HG03175 (cell line): ENCODE measurements around the gene CD46.
"Not testable (repeated sequence)": the region's sequence is repeated elsewhere in the genome, so short reads cannot be mapped to it uniquely, and the experiment has no call there.

Experiments
- ATAC-seq: cut with Tn5 transposase; IDR thresholded peaks from one replicate; pipeline ENCODE4 v1.9.1; 2021; ENCODE audit warnings: mild to moderate bottlenecking, moderate library complexity; ENCODE audit not compliant: unreplicated experiment

The CD46 gene

GRCh38 chr1:207751790-207752455, at the start of gene CD46:
TSS of gene CD46 (plus strand) at chr1:207752054. CDS start at chr1:207752213, 159 bp downstream.
- ATAC-seq: peak; percentile 97

DNA sequence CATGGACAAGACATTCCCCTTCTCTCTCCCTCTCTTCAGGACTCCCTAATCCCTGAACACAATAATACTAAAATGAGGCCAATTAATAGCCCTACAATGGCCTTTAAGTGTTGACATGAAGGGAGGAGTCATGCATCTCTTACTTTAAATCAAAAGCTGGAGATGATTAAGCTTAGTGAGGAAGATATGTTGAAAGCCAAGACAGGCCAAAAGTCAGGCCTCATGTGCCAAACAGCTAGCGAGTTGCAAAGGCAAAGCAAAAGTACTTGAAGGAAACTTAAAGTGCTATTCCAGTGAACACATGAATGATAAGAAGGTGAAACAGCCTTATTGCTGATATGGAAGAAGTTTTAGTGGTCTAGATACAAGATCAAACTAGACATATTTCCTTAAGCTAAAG, 49.5 kb upstream of the CD46 start:
- no peak for ATAC-seq

DNA sequence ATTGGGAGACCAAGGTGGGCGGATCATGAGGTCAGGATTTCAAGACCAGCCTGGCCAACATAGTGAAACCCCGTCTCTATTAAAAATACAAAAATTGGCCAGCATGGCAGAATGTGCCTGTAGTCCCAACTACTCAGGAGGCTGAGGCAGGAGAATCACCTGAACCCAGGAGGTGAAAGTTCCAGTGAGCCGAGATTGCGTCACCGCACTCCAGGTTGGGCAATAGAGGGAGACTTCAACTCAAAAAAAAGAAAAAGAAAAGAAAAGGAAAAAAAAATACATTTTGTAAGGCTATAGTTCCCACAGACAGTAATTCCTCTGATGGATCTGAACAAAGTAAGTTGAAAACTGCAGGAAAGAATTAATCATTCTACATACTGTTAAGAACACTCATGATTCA, 48.1 kb upstream of the CD46 start:
- no peak for ATAC-seq

DNA sequence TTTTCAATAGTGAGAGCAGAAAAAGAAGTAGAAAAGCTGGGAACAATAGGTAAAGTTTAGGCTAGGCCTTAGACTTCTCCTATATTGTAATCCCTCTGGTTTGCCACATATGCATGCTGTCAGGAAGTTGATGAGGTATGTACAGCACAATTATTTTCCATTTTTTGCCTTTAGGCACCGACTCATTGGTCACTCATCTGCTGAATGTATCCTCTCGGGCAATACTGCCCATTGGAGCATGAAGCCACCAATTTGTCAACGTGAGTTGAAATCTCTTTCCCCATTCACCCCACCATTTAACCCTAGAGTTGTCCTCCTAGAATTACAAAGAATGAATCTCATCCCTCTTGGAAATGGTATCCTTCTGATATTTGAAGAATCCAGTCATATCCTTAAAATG, 43.9 kb upstream of the CD46 start:
- not testable (repeated sequence) for ATAC-seq

DNA sequence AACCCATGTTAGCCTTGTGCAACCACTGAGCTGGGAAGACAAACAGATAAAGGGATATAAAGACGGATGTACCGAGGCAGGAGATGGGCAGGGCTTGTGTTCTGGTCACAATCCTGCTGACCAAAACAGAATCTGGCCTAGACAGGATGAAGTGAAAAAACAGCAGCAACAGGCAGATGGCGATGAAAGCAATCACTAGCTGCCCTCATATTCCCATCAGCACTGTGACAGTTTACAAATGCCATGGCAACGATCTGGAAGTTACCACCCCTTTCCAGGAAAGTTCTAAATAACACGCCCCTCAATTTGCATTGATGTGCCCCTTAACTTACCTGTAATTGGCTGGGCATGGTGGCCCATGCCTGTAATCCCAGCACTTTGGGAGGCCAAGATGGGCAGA, 40.6 kb upstream of the CD46 start:
- ATAC-seq: no peak

DNA sequence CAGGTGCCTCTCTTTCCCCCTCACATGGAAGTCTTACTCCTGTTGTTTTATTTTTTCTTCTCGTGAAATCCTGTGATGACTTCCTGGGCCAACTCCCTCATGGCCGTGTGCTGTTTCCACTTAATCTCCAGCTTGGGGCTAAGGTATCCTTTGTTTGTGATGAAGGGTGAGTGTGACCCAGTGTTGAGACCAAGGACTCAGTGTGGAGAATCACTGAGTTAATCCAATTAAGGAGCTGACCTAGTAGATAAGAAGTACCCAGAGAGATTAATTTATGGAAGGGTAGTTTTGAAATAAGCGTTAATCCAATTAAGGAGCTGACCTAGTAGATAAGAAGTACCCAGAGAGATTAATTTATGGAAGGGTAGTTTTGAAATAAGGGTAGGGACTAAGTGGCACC, 39.2 kb upstream of the CD46 start:
- ATAC-seq: not testable (repeated sequence)

GRCh38 chr1:207713529-207713928, 38.3 kb upstream of the CD46 start:
- ATAC-seq: no peak

GRCh38 chr1:207719234-207719633, 32.6 kb upstream of the CD46 start:
- ATAC-seq: no peak

DNA sequence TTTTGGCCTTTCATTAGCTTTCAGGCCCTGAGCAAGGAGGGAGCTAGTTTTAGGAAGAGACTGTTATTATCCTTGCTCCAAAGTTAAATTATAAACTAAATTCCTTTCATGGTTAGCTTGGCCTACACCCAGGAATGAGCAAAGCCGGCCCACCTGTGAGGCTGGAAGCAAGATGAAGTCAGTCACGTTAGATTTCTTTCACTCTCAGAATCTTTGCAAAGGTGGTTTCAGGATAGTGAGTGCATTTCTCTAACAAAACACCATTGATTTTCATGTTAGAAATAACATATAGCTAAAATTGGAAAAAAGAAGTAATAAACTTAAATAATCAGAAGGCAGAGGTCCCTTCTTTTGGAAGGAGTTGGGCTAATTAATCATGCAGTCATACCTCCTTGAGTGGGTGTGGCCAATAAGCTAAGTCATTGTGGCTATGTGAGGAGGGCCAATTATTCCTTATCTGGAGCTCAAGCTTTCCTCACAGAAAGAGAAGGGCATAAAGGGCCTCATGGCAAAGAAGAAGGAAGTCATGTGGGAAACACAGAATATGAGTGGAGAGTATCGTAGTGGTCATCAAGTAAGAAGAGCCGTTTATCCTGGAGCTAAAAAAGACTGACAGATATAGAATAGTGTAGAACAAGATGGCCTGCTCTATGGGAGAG, 23.5 kb upstream of the CD46 start:
- not testable (repeated sequence) for ATAC-seq

GRCh38 chr1:207737503-207738157, 14.2 kb upstream of the CD46 start:
- not testable (repeated sequence) for ATAC-seq

GRCh38 chr1:207738158-207738659, 13.6 kb upstream of the CD46 start:
- ATAC-seq: not testable (repeated sequence)

- ATAC-seq: no peak
Measured at GRCh38 chr1:207740207-207740606, 11.6 kb upstream of the CD46 start.

GRCh38 chr1:207742850-207743555, 8.9 kb upstream of the CD46 start:
- no peak for ATAC-seq

- no peak for ATAC-seq
Measured at GRCh38 chr1:207744000-207744534, 7.8 kb upstream of the CD46 start.

GRCh38 chr1:207745285-207745684, 6.6 kb upstream of the CD46 start:
- no peak for ATAC-seq

DNA sequence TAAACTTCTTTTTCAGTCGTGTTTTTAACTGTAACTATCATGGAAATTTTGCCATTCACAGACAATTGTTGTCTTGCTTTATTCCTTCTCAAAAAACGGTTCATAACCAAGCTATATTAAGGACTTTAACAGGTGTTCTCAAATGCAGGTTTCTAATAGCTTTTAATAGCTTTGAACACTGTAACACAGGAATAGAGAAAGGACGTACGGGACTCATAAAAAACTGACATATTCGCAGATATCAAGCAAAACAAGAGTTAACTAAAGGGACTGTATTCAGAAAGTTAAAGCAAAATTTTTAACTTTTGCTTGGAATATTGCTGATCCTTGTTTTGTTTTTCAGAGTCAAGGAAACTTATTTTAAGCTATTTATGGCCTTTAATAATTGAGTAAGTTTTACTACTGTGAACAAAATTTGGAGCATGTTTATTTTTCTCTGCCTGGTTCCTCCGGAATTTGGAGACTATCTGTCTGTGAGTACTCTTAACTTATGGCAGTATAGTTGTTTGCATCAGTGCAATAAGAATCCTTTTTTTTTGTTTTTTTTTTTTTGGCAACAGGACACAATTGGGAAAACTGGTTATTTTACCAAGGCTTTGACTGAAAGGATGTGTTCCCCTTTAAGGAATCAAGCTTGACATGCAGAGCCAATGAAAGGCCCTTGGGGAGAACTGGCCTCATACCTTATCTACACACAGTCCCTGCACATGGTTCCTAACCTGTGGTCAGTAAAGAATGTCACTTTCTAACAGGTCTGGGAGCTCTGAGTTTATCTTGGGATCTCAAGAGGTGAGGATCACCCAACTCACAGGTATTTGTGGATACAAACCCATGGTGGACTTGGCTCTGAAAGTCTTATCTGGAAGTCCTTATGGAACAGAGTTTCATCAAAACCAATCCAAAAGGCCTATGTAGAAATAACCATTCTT, 5.8 kb upstream of the CD46 start:
- no peak for ATAC-seq

DNA sequence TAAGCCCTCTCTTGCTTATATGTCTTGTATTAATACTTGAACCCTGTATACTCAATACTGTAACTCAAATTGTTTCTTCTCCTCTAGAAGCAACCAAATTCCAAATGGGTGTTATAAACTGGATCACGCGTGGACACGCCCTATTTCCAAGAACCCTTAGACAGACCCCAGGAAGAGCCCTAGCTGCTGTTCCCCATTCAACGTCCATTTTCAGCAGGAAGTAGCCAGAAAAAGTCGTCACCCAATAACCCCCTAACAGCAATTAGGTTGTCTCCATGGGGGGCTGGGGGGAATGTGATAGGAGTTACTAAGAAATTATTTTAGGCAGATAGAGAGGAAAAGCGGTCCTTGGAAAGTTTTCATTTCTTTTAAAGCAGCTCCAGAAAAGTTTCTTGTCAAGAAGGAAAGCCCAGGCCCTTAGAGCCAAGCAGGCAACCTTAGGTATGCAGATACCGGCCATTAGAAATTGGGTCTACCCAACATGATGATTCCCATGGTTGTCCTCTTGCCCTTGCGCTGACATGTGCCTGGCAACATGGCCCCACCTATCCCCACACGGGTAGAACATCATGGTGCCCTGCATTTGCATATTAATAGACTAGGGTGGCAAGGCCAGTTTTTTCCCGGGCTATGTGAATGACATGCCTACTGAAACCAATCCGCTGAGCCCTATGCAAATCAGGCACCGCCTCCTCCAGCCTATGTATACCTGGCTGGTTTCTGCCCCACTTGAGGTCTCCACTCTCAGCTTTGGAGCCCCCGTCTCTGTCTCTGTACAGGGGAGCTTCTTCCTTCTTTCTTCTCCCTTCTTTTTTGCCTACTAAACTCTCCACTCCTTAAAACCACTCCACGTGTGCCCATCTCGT, 4.0 kb upstream of the CD46 start:
- ATAC-seq: no peak

GRCh38 chr1:207748737-207749528, 2.9 kb upstream of the CD46 start:
- no peak for ATAC-seq
